ENCODE results near the gene TMEM175.

DNA sequence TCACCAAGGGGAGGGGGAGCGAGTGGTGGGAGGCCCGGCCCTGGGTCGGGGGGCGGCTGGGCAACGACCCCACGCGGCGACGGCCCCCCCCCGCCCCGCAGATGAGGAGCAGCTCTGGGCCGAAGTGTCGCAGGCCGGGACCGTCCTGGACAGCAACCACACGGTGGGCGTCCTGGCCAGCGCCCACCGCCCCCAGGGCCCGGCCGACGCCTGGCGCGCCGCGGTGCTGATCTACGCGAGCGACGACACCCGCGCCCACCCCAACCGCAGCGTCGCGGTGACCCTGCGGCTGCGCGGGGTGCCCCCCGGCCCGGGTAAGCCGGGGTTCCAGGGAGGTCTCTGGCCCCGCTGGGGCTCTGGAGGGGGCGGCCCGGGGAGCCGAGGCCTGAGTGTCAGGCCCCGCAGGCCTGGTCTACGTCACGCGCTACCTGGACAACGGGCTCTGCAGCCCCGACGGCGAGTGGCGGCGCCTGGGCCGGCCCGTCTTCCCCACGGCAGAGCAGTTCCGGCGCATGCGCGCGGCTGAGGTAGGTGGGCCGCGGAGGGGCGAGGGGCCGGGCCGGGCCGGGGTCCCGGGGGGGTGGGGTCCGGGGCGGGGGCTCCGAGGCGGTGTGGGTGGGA lies 70.5 kb downstream of the TMEM175 start:
- TF ChIP-seq CTCF (IDR thresholded peaks at IDR 0.05) (no peak), ZFX (IDR thresholded peaks at IDR 0.05; ENCODE audit: borderline replicate concordance) (no peak)
